OCI-LY3 (cell line): ENCODE data around the gene DDI2.

Experiments used
- CTCF ChIP-seq: fragments of 200-600, 300-600 bp; sonication (generic); IDR thresholded peaks from 2 replicates; pipeline ENCODE4 v1.5.1; 2014; ENCODE audit warnings: antibody characterized with exemption, low read length, low read depth
- EZH2phosphoT487 ChIP-seq: fragments of 200-600 bp; shearing (Covaris generic); IDR thresholded peaks from 2 replicates; pipeline ENCODE4 v1.6.1; 2018; ENCODE audit warnings: antibody characterized with exemption, mixed run types, low read depth

- no peak for TF ChIP-seq CTCF
- no peak for TF ChIP-seq EZH2phosphoT487
Measured at GRCh38 chr1:15624133-15624714, 7.0 kb downstream of the DDI2 start.
